ENCODE data around the gene NCBP1. TPM values are rescaled to one million over a fixed set of nuclear protein-coding genes. Genes with fewer than 3 reads are reported as not detected.

Gene NCBP1
- total and polyA plus RNA-seq, 9 of the 15 experiments (the other 6 are each of a cell fraction or from before 2014, with no cell fraction given), result 29.4 to 69.7 (median 57.5) TPM

DNA sequence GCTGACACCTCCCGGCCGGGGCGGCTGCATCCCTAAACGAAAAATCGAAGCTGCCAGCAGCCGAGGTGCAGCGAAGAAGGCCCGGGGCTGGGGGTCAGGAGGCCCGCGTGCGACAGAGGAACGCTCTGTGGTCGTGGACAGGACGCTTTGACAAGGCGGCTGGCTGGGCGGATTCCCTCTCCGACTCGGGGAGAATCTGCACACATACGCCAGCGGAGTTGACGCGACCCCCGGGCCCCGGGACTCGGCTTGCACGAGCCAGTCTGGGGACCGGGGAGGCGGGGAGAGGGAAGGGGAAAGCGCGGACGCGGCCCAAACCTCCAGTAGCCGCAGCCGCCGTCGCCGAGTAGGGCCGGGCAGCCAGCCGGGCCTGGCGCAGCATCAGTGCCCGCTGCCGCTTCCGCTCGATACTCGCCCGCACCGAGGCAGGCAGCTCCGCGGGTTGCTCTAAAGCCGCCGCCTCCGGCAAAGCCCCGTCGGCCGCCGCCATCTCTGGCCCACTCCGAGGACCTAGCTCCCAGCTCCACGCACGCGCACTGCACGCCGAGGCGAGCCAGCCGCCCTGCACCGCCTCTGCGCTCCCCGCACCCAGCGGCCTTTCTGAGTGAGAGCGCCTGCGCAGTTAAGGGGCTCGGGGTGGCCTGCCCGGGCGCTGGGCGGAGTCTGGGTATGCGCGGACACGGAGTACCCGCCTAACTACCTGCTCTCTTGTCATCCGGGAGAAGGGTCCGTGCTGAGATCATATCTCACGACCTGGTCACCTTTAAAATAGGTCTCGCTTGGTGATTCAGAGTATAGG, 63.4 kb downstream of the NCBP1 start, which contains the start of gene XPA (continued):
- TF ChIP-seq, protein P1, sequence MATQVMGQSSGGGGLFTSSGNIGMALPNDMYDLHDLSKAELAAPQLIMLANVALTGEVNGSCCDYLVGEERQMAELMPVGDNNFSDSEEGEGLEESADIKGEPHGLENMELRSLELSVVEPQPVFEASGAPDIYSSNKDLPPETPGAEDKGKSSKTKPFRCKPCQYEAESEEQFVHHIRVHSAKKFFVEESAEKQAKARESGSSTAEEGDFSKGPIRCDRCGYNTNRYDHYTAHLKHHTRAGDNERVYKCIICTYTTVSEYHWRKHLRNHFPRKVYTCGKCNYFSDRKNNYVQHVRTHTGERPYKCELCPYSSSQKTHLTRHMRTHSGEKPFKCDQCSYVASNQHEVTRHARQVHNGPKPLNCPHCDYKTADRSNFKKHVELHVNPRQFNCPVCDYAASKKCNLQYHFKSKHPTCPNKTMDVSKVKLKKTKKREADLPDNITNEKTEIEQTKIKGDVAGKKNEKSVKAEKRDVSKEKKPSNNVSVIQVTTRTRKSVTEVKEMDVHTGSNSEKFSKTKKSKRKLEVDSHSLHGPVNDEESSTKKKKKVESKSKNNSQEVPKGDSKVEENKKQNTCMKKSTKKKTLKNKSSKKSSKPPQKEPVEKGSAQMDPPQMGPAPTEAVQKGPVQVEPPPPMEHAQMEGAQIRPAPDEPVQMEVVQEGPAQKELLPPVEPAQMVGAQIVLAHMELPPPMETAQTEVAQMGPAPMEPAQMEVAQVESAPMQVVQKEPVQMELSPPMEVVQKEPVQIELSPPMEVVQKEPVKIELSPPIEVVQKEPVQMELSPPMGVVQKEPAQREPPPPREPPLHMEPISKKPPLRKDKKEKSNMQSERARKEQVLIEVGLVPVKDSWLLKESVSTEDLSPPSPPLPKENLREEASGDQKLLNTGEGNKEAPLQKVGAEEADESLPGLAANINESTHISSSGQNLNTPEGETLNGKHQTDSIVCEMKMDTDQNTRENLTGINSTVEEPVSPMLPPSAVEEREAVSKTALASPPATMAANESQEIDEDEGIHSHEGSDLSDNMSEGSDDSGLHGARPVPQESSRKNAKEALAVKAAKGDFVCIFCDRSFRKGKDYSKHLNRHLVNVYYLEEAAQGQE (IDR thresholded peaks at IDR 0.05; ENCODE audit: borderline replicate concordance), result peak; percentile 75
- TF ChIP-seq, protein P1 (CRISPR knock-in tag; IDR thresholded peaks at IDR 0.05; ENCODE audit: low read depth), result 0 out of 2 replicates have a peak, but pooled peaks have one; percentile 27
- 0 out of 2 replicates have a peak, but pooled peaks have one; percentile 25 for TF ChIP-seq DIDO1 (tag; IDR thresholded peaks at IDR 0.05; ENCODE audit: low read depth)
- TF ChIP-seq HDAC8 (tag; IDR thresholded peaks at IDR 0.05), result no peak
- TF ChIP-seq POLR2A (conservative IDR thresholded peaks at IDR 0.05), result peak; percentile 90
- TF ChIP-seq RBM15 (IDR thresholded peaks at IDR 0.05; ENCODE audit: insufficient read depth, low read length), result no peak
- TF ChIP-seq KLF6 (CRISPR knock-in tag; IDR thresholded peaks at IDR 0.05; ENCODE audit: borderline replicate concordance), result 0 out of 2 replicates have a peak, but pooled peaks have one; percentile 30
- TF ChIP-seq KAT8 (IDR thresholded peaks at IDR 0.05; ENCODE audit: low read depth), result no peak
- TF ChIP-seq ZNF764 (CRISPR knock-in tag; IDR thresholded peaks at IDR 0.05; ENCODE audit: low read depth), result no peak
- TF ChIP-seq, protein P2, sequence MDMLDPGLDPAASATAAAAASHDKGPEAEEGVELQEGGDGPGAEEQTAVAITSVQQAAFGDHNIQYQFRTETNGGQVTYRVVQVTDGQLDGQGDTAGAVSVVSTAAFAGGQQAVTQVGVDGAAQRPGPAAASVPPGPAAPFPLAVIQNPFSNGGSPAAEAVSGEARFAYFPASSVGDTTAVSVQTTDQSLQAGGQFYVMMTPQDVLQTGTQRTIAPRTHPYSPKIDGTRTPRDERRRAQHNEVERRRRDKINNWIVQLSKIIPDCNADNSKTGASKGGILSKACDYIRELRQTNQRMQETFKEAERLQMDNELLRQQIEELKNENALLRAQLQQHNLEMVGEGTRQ (CRISPR knock-in tag; IDR thresholded peaks at IDR 0.05), result no peak
- TF ChIP-seq ILK (tag; IDR thresholded peaks at IDR 0.05; ENCODE audit: borderline replicate concordance, low read depth), result no peak
- peak; percentile 95 for TF ChIP-seq RBBP5 (IDR thresholded peaks at IDR 0.05; ENCODE audit: borderline replicate concordance, insufficient read depth, low read length, poor library complexity, severe bottlenecking)
- TF ChIP-seq PHB (CRISPR knock-in tag; IDR thresholded peaks at IDR 0.05), result no peak
- peak; percentile 72 for TF ChIP-seq SP1 (CRISPR knock-in tag; IDR thresholded peaks at IDR 0.05)
- TF ChIP-seq, protein P3, sequence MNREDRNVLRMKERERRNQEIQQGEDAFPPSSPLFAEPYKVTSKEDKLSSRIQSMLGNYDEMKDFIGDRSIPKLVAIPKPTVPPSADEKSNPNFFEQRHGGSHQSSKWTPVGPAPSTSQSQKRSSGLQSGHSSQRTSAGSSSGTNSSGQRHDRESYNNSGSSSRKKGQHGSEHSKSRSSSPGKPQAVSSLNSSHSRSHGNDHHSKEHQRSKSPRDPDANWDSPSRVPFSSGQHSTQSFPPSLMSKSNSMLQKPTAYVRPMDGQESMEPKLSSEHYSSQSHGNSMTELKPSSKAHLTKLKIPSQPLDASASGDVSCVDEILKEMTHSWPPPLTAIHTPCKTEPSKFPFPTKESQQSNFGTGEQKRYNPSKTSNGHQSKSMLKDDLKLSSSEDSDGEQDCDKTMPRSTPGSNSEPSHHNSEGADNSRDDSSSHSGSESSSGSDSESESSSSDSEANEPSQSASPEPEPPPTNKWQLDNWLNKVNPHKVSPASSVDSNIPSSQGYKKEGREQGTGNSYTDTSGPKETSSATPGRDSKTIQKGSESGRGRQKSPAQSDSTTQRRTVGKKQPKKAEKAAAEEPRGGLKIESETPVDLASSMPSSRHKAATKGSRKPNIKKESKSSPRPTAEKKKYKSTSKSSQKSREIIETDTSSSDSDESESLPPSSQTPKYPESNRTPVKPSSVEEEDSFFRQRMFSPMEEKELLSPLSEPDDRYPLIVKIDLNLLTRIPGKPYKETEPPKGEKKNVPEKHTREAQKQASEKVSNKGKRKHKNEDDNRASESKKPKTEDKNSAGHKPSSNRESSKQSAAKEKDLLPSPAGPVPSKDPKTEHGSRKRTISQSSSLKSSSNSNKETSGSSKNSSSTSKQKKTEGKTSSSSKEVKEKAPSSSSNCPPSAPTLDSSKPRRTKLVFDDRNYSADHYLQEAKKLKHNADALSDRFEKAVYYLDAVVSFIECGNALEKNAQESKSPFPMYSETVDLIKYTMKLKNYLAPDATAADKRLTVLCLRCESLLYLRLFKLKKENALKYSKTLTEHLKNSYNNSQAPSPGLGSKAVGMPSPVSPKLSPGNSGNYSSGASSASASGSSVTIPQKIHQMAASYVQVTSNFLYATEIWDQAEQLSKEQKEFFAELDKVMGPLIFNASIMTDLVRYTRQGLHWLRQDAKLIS (CRISPR knock-in tag; IDR thresholded peaks at IDR 0.05), result no peak
